HG02759 (cell line): Measurements from ENCODE around the gene SLC17A8.
A peak's percentile ranks its signal among the peaks of the same experiment; 100 is the strongest.
"Not testable (repeated sequence)": the region's sequence is repeated elsewhere in the genome, so short reads cannot be mapped to it uniquely, and the experiment has no call there.

Experiments used
- ATAC-seq: cut with Tn5 transposase; IDR thresholded peaks from one replicate; pipeline ENCODE4 v1.9.1; 2021; ENCODE audit warnings: mild to moderate bottlenecking, moderate library complexity; ENCODE audit not compliant: unreplicated experiment

Gene SLC17A8

DNA sequence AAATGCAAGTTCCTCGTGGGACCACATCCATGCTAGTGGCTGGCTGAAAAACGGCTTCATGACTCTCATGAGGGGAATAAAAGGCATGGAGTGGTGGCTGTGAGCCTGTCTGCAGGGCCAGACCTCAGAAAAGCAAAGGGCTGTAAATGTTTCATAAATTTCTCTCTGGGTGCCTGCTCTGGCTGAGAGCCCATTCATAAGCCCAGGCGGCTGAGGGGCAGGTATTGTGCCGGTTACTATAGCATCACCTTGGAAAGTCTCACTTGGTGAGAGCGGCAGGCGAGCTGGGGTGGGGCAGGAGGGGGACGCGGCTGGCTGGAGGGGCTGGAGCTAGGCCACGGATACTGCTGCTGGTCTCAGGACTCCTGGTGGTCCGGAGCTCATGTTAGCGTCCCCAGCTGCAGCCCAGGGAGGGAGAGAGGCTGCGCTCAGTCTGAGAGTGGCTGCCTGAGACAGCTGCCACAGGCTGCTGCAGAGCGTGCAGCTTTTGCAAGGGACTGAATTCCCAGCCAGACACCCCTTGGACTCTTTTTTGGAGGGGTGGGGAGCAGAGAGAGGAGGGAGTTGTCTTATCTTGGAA, at the start of gene SLC17A8:
Gene SLC17A8 (plus strand): TSS at position 431 of the 580 bp plus-strand sequence. CDS start 318 bp downstream, outside the sequence.
- no peak for ATAC-seq

DNA sequence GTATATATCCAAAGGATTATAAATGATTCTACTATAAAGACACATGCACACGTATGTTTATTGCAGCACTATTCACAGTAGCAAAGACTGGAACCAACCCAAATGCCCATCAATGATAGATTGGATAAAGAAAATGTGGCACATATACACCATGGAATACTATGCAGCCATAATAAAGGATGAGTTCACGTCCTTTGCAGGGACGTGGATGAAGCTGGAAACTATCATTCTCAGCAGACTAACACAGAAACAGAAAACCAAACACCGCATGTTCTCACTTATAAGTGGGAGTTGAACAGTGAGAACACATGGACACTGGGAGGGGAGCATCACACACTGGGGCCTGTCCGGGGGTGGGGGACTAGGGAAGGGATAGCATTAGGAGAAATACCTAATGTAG, 48.7 kb upstream of the SLC17A8 start:
- ATAC-seq: not testable (repeated sequence)

- ATAC-seq: no peak
Measured at GRCh38 chr12:100311317-100311716, 45.6 kb upstream of the SLC17A8 start.

GRCh38 chr12:100317371-100317770, 39.5 kb upstream of the SLC17A8 start:
- ATAC-seq: no peak

- no peak for ATAC-seq
Measured at GRCh38 chr12:100324498-100324897, 32.4 kb upstream of the SLC17A8 start.

- ATAC-seq: no peak
Measured at GRCh38 chr12:100326208-100326607, 30.7 kb upstream of the SLC17A8 start.

DNA sequence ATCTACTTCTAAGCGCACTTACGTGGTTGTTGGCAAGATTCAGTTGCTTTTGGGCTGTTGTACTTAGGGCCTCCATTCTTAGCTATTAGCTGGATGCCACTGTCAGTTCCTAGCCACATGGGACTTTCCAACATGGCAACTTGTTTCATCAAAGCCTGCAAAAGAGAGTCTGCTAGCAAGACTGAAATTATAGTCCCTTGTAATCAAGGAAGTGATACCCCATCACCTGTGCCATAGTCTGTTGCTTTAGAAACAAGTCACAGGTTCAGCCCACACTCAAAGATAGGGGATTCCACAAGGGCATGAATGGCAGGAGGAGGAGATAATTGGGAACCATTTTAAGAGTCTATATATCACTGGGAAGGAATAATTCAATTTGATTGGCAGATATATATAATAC, 27.1 kb upstream of the SLC17A8 start:
- peak; percentile 97 for ATAC-seq

GRCh38 chr12:100331871-100332270, 25.0 kb upstream of the SLC17A8 start:
- ATAC-seq: no peak

GRCh38 chr12:100332852-100333251, 24.0 kb upstream of the SLC17A8 start:
- no peak for ATAC-seq

DNA sequence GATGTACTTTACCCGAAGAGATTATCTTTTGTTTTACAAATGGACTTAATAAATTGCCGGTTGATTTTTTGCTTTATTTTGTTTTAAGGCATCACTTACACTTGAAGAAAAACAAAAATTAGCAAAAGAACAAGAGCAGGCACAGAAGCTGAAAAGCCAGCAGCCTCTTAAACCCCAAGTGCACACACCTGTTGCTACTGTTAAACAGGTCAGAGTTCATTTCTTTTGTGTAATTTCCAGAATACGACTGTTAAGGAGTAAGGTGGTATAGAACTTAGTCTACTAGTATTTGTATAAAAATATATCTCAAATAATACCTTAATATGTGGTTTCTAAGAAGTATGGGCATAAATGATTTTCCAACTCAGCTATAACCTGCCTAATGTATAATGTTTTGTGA, 19.6 kb upstream of the SLC17A8 start:
- ATAC-seq: no peak

GRCh38 chr12:100337727-100338126, 19.1 kb upstream of the SLC17A8 start:
- ATAC-seq: no peak

- ATAC-seq: no peak
Measured at GRCh38 chr12:100339071-100339470, 17.8 kb upstream of the SLC17A8 start.

GRCh38 chr12:100342897-100343296, 14.0 kb upstream of the SLC17A8 start:
- not testable (repeated sequence) for ATAC-seq

- not testable (repeated sequence) for ATAC-seq
Measured at GRCh38 chr12:100344351-100344750, 12.5 kb upstream of the SLC17A8 start.

GRCh38 chr12:100345020-100345767, 11.7 kb upstream of the SLC17A8 start:
- ATAC-seq: no peak

- no peak for ATAC-seq
Measured at GRCh38 chr12:100346660-100347059, 10.2 kb upstream of the SLC17A8 start.

- ATAC-seq: no peak
Measured at GRCh38 chr12:100348657-100349454, 8.0 kb upstream of the SLC17A8 start.

DNA sequence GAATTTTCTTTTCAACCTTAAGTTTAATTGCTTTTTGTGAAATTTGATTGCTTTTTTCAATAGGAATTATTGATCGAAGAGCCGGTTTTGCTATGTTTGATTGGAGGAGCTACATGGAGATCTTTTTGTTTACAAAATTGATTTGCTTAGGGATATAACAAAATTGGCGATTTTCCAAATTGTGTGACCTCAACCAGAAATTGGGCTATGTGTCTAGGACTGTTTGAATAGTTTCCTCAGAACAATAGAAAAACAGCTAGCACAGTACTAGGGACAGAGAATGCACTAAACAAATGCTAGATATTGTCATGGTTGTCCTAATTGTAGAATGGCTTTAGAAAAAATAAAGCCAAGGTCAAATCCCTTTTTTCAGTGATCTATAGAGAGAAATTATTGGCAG, 2.4 kb downstream of the SLC17A8 start:
- no peak for ATAC-seq

DNA sequence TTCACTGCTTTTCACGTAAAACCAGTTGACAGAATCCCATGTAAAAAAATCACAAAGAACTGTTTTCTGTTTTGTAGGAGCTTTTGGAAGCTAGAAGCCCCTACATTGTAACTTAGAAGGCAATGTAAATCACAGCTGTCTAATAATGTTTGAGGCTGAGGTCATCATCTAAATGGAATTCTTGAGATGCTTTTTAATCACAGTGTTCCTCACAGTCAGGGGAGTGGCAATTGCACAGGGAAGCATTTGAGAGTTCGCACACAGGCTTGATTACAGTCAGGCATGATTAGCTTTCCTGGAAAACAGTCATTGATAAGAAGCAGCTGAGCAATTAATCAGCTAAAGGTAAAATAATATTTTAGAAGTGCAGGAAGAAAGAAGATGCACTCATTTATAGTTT, 2.9 kb downstream of the SLC17A8 start:
- no peak for ATAC-seq

DNA sequence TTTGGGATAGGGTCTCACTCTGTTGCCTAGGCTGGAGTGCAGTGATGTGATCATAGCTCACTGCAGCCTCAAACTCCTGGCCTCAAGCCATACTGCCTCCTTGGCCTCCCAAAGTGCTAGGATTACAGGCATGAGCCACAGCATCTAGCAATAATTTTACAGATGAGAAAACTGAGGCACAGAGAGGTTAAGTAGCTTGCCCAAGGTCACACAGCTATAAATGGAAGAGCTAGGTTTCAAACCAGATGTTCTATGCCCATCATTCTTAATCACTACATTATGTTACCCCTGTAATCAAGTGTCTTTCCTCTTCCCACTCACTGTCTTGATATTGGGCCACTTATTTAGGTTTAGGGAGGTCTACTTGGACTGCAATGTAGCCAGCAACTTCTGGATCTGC, 3.6 kb downstream of the SLC17A8 start:
- no peak for ATAC-seq

DNA sequence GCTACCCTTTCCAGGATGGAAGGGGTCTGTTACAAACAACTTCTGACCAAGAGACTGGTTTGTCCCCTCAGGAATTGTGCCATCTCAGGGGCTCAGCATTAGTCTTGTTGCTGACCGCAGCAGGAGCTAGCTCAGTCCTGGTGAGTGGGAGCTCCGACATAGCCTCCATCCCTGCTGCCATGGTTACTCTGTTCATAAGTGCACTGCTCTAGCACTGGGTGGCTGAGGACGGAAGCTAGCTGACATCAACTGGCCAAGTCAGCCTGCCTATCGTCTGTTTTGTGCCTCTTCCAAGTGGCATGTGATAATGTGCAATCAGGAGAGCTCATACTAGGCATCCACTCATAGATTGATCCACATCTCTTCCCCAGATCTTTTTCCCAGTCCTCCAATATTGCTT, 7.5 kb downstream of the SLC17A8 start:
- ATAC-seq: no peak

GRCh38 chr12:100365411-100365810, 8.5 kb downstream of the SLC17A8 start:
- no peak for ATAC-seq
